Fibroblast of lung (primary cell): ENCODE results near the gene EXD1.

Experiments
- EZH2 ChIP-seq: IDR thresholded peaks from 2 replicates; pipeline ENCODE4 v1.5.1; 2012; ENCODE audit warnings: low read length, control low read depth, mild to moderate bottlenecking; ENCODE audit errors: missing control alignments
- TF ChIP-seq, protein P1 (sequence below), 2 donors: IDR thresholded peaks in 1 of 2; conservative IDR thresholded peaks in 1 of 2; 1 replicate in 1 of 2; 2 replicates in 1 of 2; pipeline ENCODE4 v1.5.1; 2011 to 2012; ENCODE audit warnings: low read length in 2 of 2, control low read depth in 1 of 2, inconsistent platforms in 1 of 2, low read depth in 1 of 2, mild to moderate bottlenecking in 1 of 2

DNA sequence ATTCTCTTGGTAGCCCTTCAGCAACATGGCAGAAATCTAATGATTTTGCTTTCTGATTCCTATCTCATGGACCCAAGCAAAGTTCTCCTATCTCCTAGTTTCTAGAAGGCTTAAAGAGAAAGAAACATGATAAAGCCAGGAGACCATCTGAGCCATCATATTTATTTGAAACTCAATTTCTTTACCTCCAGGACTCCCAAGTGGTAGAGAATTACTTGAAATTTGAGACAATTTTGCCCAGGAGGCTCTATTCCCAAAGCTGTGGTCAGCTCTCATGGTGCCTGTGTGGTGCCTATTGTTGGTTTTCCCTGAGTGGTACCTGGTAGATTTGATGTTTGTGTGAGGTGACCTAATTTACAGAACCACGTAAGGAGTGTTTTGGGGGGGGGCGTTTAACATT lies 39.3 kb upstream of the EXD1 start:
- TF ChIP-seq, protein P1, sequence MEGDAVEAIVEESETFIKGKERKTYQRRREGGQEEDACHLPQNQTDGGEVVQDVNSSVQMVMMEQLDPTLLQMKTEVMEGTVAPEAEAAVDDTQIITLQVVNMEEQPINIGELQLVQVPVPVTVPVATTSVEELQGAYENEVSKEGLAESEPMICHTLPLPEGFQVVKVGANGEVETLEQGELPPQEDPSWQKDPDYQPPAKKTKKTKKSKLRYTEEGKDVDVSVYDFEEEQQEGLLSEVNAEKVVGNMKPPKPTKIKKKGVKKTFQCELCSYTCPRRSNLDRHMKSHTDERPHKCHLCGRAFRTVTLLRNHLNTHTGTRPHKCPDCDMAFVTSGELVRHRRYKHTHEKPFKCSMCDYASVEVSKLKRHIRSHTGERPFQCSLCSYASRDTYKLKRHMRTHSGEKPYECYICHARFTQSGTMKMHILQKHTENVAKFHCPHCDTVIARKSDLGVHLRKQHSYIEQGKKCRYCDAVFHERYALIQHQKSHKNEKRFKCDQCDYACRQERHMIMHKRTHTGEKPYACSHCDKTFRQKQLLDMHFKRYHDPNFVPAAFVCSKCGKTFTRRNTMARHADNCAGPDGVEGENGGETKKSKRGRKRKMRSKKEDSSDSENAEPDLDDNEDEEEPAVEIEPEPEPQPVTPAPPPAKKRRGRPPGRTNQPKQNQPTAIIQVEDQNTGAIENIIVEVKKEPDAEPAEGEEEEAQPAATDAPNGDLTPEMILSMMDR (conservative IDR thresholded peaks at IDR 0.05 in 1 of 2, IDR thresholded peaks at IDR 0.05 in 1 of 2; ENCODE audit: low read depth in 1 of 2, low read length in 2 of 2) = no peak
- no peak for TF ChIP-seq EZH2
